Aorta (tissue), 5 donors: Measurements from ENCODE around the gene AMPD3. TPM values are rescaled to one million over a fixed set of nuclear protein-coding genes. Genes with fewer than 3 reads are reported as not detected.

Source experiments
- ATAC-seq: fragments of 200-7000 bp; cut with Tn5 transposase; one replicate; pipeline ENCODE4 v1.9.1; 2022; ENCODE audit warnings: moderate library complexity; ENCODE audit not compliant: low FRiP score
- DNase-seq, 2 donors: peaks; one replicate each; pipeline ENCODE4 v3.0.0-alpha.2; 2020
- H3K27ac ChIP-seq, 2 donors: one replicate each; pipeline ENCODE4 v1.5.1; 2013; ENCODE audit warnings: low read length in 2 of 2, mild to moderate bottlenecking in 2 of 2, moderate library complexity in 2 of 2, control low read depth in 1 of 2, inconsistent platforms in 1 of 2, low read depth in 1 of 2
- H3K27me3 ChIP-seq, 2 donors: one replicate each; pipeline ENCODE4 v1.6.1; 2013; ENCODE audit warnings: control low read depth in 1 of 2, low read length in 1 of 2, mild to moderate bottlenecking in 1 of 2, moderate library complexity in 1 of 2; ENCODE audit not compliant: insufficient read depth in 2 of 2, control insufficient read depth in 1 of 2
- H3K36me3 ChIP-seq, 2 donors: one replicate each; pipeline ENCODE4 v1.6.1; 2013; ENCODE audit warnings: control low read depth in 1 of 2, low read length in 1 of 2, mild to moderate bottlenecking in 1 of 2; ENCODE audit not compliant: insufficient read depth in 2 of 2, control insufficient read depth in 1 of 2
- H3K4me1 ChIP-seq, 2 donors: one replicate each; pipeline ENCODE4 v1.6.1; 2013; ENCODE audit warnings: low read length in 2 of 2, control low read depth in 1 of 2, mild to moderate bottlenecking in 1 of 2, moderate library complexity in 1 of 2; ENCODE audit not compliant: insufficient read depth in 2 of 2, control insufficient read depth in 1 of 2
- H3K4me3 ChIP-seq, 2 donors: one replicate each; pipeline ENCODE4 v1.5.1; 2013; ENCODE audit warnings: low read length in 2 of 2, control low read depth in 1 of 2, mild to moderate bottlenecking in 1 of 2
- H3K9me3 ChIP-seq: one replicate; pipeline ENCODE4 v1.6.1; 2013; ENCODE audit warnings: mild to moderate bottlenecking, low read length; ENCODE audit not compliant: control insufficient read depth
- WGBS, 2 donors: extraction: QIAGEN DNeasy Blood & Tissue Kit; methylation state at CpG; one replicate each; pipeline ENCODE4 v1.1.7; 2013; 5-methylcytosine and 5-hydroxymethylcytosine counted together
- intact Hi-C, 2 donors: fragments of 100-400 bp; cut with DNase I; formaldehyde crosslinking; loops; one replicate each; pipeline versions ENCODE4 v1.14.2 to v1.15.0; 2022
- polyA plus RNA-seq, 2 donors: library from polyadenylated mRNA; stranded (reverse); fragments of 200-250 nt; gene quantifications; one replicate each; pipeline ENCODE4 v1.2.3, GENCODE V29; 2013
- total RNA-seq, 2 donors: library from RNA; stranded (reverse); fragmentation: NEBNext Ultra II Directional; extraction: Animal tissue kit (Norgen Biotek cat#: 25700); gene quantifications; one replicate each; pipeline ENCODE4 v1.2.1, GENCODE V29; 2021
- donor health status: healthy with polysubstance abuse.
- donor health status: Bipolar disorder and iron deficiency.
- donor health status: DM: no; HTN: no; CAD: no.
- donor health status: DM: no; HTN: no; CAD: no.
- donor health status: DM: yes; HTN: yes; CAD: no.

AMPD3 gene
- total and polyA plus RNA-seq, 4 donors: 2.5 to 16.9 (median 5.8) TPM

- no peaks in the 10 kb centered on the region for H3K27me3 ChIP-seq
- ATAC-seq: no peak
- 97 to 99% methylated on average over 3 of the region's 3 CpGs for WGBS, 2 donors
- H3K27ac ChIP-seq: no peak overlapping the region
- no peaks in the 10 kb centered on the region for H3K36me3 ChIP-seq
- no peak for DNase-seq
- intact Hi-C loops: no loop called here
- no peak overlapping the region for H3K4me3 ChIP-seq
- no peaks in the 10 kb centered on the region for H3K4me1 ChIP-seq
- no peaks in the 10 kb centered on the region for H3K9me3 ChIP-seq
Measured at GRCh38 chr11:10412266-10412665, 42.8 kb upstream of the AMPD3 start.

- no peaks in the 10 kb centered on the region for H3K36me3 ChIP-seq
- no peaks in the 10 kb centered on the region for H3K27me3 ChIP-seq
- intact Hi-C loops: no loop called here
- ATAC-seq (no peak), DNase-seq (no peak)
- 67 to 77% methylated on average over 6 of the region's 6 CpGs for WGBS, 2 donors
- no peak overlapping the region for H3K27ac ChIP-seq
- no peaks in the 10 kb centered on the region for H3K9me3 ChIP-seq
- H3K4me1 ChIP-seq: no peaks in the 10 kb centered on the region
- no peak overlapping the region for H3K4me3 ChIP-seq
Measured at GRCh38 chr11:10413268-10413667, 41.8 kb upstream of the AMPD3 start.

- intact Hi-C loops: no loop called here
- no peaks in the 10 kb centered on the region for H3K36me3 ChIP-seq
- H3K27me3 ChIP-seq: no peaks in the 10 kb centered on the region
- H3K4me1 ChIP-seq: no peaks in the 10 kb centered on the region
- no peaks in the 10 kb centered on the region for H3K9me3 ChIP-seq
- H3K27ac ChIP-seq: no peak overlapping the region
- DNase-seq: peak in 1 of 2 donors; percentile 63
- H3K4me3 ChIP-seq: no peak overlapping the region
- ATAC-seq: no peak
- 70 to 76% methylated on average over 8 of the region's 8 CpGs for WGBS, 2 donors
Measured at GRCh38 chr11:10414181-10414580, 40.9 kb upstream of the AMPD3 start.

- DNase-seq: peak in 1 of 2 donors; percentile 86
- intact Hi-C loops: no loop called here
Measured at GRCh38 chr11:10414659-10415058, 40.4 kb upstream of the AMPD3 start.

GRCh38 chr11:10415817-10416392, 39.2 kb upstream of the AMPD3 start:
- H3K9me3 ChIP-seq: no peaks in the 10 kb centered on the region
- H3K4me3 ChIP-seq: no peak overlapping the region
- H3K4me1 ChIP-seq: no peaks in the 10 kb centered on the region
- no peaks in the 10 kb centered on the region for H3K27me3 ChIP-seq
- 92 to 96% methylated on average over 7 of the region's 7 CpGs for WGBS, 2 donors
- DNase-seq (no peak), ATAC-seq (no peak)
- no peaks in the 10 kb centered on the region for H3K36me3 ChIP-seq
- intact Hi-C loops: no loop called here
- no peak overlapping the region for H3K27ac ChIP-seq

More at GRCh38 chr11:10414659-10415058, 40.4 kb upstream of the AMPD3 start:
- WGBS, 2 donors: 55 to 66% methylated on average over 10 of the region's 10 CpGs
- Histone ChIP-seq H3K27me3 (no peaks in the 10 kb centered on the region), H3K4me1 (no peaks in the 10 kb centered on the region), H3K27ac (no peak overlapping the region), H3K4me3 (no peak overlapping the region), H3K36me3 (no peaks in the 10 kb centered on the region), H3K9me3 (no peaks in the 10 kb centered on the region)
- ATAC-seq: peak; percentile 54

GRCh38 chr11:10418259-10418949, 36.7 kb upstream of the AMPD3 start:
- H3K9me3 ChIP-seq: no peaks in the 10 kb centered on the region
- H3K27ac ChIP-seq: no peak overlapping the region
- WGBS, 2 donors: 37 to 40% methylated on average over 6 of the region's 6 CpGs
- H3K4me3 ChIP-seq: no peak overlapping the region
- intact Hi-C loops: no loop called here
- DNase-seq (no peak), ATAC-seq (no peak)
- H3K36me3 ChIP-seq: no peaks in the 10 kb centered on the region
- H3K4me1 ChIP-seq: no peaks in the 10 kb centered on the region
- H3K27me3 ChIP-seq: no peaks in the 10 kb centered on the region

GRCh38 chr11:10418950-10419310, 36.1 kb upstream of the AMPD3 start:
- Histone ChIP-seq H3K4me1 (no peaks in the 10 kb centered on the region), H3K27me3 (no peaks in the 10 kb centered on the region), H3K4me3 (no peak overlapping the region), H3K36me3 (no peaks in the 10 kb centered on the region), H3K9me3 (no peaks in the 10 kb centered on the region), H3K27ac (no peak overlapping the region)
- intact Hi-C loops: no loop called here
- WGBS, 2 donors: 50 to 58% methylated on average over 3 of the region's 3 CpGs
- ATAC-seq (no peak), DNase-seq (no peak)

GRCh38 chr11:10426475-10426874, 28.6 kb upstream of the AMPD3 start:
- WGBS, 2 donors: 75 to 82% methylated on average over 3 of the region's 3 CpGs
- intact Hi-C loops: no loop called here
- ATAC-seq: no peak
- H3K4me3 ChIP-seq: no peak overlapping the region
- no peaks in the 10 kb centered on the region for H3K4me1 ChIP-seq
- DNase-seq: no peak
- no peaks in the 10 kb centered on the region for H3K27me3 ChIP-seq
- H3K36me3 ChIP-seq: no peaks in the 10 kb centered on the region
- no peak overlapping the region for H3K27ac ChIP-seq
- peaks cover 2% of the 10 kb centered on the region for H3K9me3 ChIP-seq

GRCh38 chr11:10428453-10428852, 26.6 kb upstream of the AMPD3 start:
- intact Hi-C loops: no loop called here
- H3K4me1 ChIP-seq: no peaks in the 10 kb centered on the region
- no peaks in the 10 kb centered on the region for H3K27me3 ChIP-seq
- WGBS, 2 donors: 42 to 48% methylated on average over 1 of the region's 1 CpG
- H3K36me3 ChIP-seq: no peaks in the 10 kb centered on the region
- DNase-seq (no peak), ATAC-seq (no peak)
- H3K4me3 ChIP-seq: no peak overlapping the region
- H3K27ac ChIP-seq: no peak overlapping the region
- peaks cover 2% of the 10 kb centered on the region for H3K9me3 ChIP-seq
